Hepatocyte (in vitro differentiated cells): ENCODE measurements around the gene SYN1.

Experiments used
- EZH2 ChIP-seq: fragments of 200-600 bp; sonication (generic); IDR thresholded peaks from 2 replicates; pipeline ENCODE4 v1.6.1; 2016; ENCODE audit warnings: antibody characterized with exemption, mild to moderate bottlenecking, borderline replicate concordance
- TF ChIP-seq, protein P1 (sequence below): fragments of 200-600 bp; sonication (generic); IDR thresholded peaks from 2 replicates; pipeline ENCODE4 v1.5.1; 2016; ENCODE audit warnings: antibody characterized with exemption, mild to moderate bottlenecking; ENCODE audit not compliant: poor library complexity

DNA sequence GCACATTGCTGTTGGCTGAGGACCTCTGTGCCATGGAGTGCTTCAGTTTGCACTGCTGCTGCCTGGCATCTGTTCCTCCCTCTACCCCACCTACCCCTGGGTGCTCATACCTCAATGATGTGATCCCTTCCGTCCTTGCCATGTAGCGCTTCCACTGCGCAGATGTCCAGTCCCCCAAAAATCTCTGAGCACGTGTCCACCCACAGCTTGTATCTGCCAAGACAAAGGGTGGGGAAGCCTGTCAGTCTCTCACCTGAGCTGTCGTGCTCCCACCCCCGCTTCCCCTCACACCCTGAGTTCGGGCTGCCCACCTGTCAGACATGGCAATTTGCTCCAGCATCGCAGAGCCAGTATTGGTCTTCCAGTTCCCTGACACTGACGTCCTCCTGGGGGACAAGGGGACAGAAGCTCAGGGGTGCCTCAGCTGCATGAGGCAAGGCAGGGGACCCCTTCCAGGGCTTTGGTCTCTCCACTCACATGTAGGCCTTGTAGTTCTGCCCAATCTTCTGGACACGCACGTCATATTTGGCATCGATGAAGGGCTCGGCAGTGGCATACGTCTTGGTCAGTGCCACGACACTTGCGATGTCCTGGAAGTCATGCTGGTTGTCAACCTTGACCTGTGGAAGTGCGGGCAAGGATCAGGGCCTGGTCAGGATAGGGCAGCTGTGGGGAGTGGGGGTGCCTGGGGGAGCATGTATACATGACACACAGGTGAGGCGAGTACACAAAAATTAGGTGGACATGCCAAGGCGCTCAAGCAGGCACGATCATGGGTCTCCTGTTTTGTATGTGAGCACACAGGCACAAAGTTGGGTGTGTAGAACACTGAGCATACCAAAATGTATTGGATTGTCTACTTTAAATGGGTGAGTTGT lies 43.4 kb downstream of the SYN1 start:
- TF ChIP-seq, protein P1, sequence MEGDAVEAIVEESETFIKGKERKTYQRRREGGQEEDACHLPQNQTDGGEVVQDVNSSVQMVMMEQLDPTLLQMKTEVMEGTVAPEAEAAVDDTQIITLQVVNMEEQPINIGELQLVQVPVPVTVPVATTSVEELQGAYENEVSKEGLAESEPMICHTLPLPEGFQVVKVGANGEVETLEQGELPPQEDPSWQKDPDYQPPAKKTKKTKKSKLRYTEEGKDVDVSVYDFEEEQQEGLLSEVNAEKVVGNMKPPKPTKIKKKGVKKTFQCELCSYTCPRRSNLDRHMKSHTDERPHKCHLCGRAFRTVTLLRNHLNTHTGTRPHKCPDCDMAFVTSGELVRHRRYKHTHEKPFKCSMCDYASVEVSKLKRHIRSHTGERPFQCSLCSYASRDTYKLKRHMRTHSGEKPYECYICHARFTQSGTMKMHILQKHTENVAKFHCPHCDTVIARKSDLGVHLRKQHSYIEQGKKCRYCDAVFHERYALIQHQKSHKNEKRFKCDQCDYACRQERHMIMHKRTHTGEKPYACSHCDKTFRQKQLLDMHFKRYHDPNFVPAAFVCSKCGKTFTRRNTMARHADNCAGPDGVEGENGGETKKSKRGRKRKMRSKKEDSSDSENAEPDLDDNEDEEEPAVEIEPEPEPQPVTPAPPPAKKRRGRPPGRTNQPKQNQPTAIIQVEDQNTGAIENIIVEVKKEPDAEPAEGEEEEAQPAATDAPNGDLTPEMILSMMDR, result no peak
- TF ChIP-seq EZH2, result no peak
